GM23338 (cell line): ENCODE results near the gene AFF3. TPM values are rescaled to one million over a fixed set of nuclear protein-coding genes. Genes with fewer than 3 reads are reported as not detected.

ENCODE experiments used
- ATAC-seq: fragments of 200-7000 bp; cut with Tn5 transposase; 3 replicates; pipeline ENCODE4 v1.9.1; 2020
- DNase-seq: peaks from one replicate; pipeline ENCODE4 v3.0.0-alpha.2; 2015; ENCODE audit warnings: low spot score
- H2AFZ ChIP-seq: fragments of 200-600 bp; sonication (generic); 2 replicates; pipeline ENCODE4 v1.8.0; 2016; ENCODE audit warnings: antibody characterized with exemption, mild to moderate bottlenecking, moderate library complexity
- H3F3A ChIP-seq: fragments of 200-600 bp; sonication (generic); replicated peaks from 2 replicates; pipeline ENCODE4 v1.8.0; 2017; ENCODE audit warnings: antibody characterized with exemption, mixed run types, low read depth
- H3K27ac ChIP-seq: fragments of 200-600 bp; sonication (generic); 2 replicates; pipeline ENCODE4 v1.6.1; 2016; ENCODE audit warnings: low read depth
- H3K27me3 ChIP-seq: fragments of 200-600 bp; sonication (generic); 2 replicates; pipeline ENCODE4 v1.8.0; 2016; ENCODE audit warnings: mild to moderate bottlenecking, mixed run types, moderate library complexity; ENCODE audit not compliant: insufficient read depth
- H3K36me3 ChIP-seq: fragments of 200-600 bp; sonication (generic); 2 replicates; pipeline ENCODE4 v1.8.0; 2016; ENCODE audit warnings: mild to moderate bottlenecking; ENCODE audit not compliant: insufficient read depth
- H3K4me1 ChIP-seq: fragments of 200-600 bp; sonication (generic); 2 replicates; pipeline ENCODE4 v1.8.0; 2016; ENCODE audit warnings: mild to moderate bottlenecking, moderate library complexity; ENCODE audit not compliant: insufficient read depth
- H3K4me2 ChIP-seq: fragments of 200-600 bp; sonication (generic); 2 replicates; pipeline ENCODE4 v1.7.1; 2017; ENCODE audit warnings: mixed run types
- H3K4me3 ChIP-seq: fragments of 200-600 bp; sonication (generic); 2 replicates; pipeline ENCODE4 v1.6.1; 2016; ENCODE audit warnings: mixed run types
- H3K79me2 ChIP-seq: fragments of 200-600 bp; sonication (generic); replicated peaks from 2 replicates; pipeline ENCODE4 v1.8.0; 2017; ENCODE audit warnings: mild to moderate bottlenecking; ENCODE audit not compliant: insufficient read depth
- H3K9me2 ChIP-seq: fragments of 200-600 bp; sonication (generic); 2 replicates; pipeline ENCODE4 v1.8.0; 2017; ENCODE audit not compliant: insufficient read depth
- H4K20me1 ChIP-seq: fragments of 200-600 bp; sonication (generic); replicated peaks from 2 replicates; pipeline ENCODE4 v1.8.0; 2017; ENCODE audit warnings: mild to moderate bottlenecking; ENCODE audit not compliant: insufficient read depth
- H3K27ac Mint-ChIP-seq: 2 replicates; pipeline ENCODE4 v1.8.0; 2020; ENCODE audit warnings: inconsistent platforms, mild to moderate bottlenecking, moderate library complexity, mixed read lengths
- H3K27me3 Mint-ChIP-seq: 3 replicates; pipeline ENCODE4 v1.8.0; 2022; ENCODE audit warnings: low read depth, mild to moderate bottlenecking, moderate library complexity, mixed read lengths, inconsistent platforms; ENCODE audit not compliant: insufficient read depth, poor library complexity
- H3K36me3 Mint-ChIP-seq: 3 replicates; pipeline ENCODE4 v1.8.0; 2021; ENCODE audit warnings: low read depth, mild to moderate bottlenecking, inconsistent platforms, moderate library complexity, mixed read lengths
- H3K4me1 Mint-ChIP-seq: 3 replicates; pipeline ENCODE4 v1.8.0; 2020; ENCODE audit warnings: mild to moderate bottlenecking, inconsistent platforms, mixed read lengths
- H3K4me3 Mint-ChIP-seq: 3 replicates; pipeline ENCODE4 v1.8.0; 2021; ENCODE audit warnings: moderate library complexity, mild to moderate bottlenecking, inconsistent platforms, mixed read lengths
- H3K9me3 Mint-ChIP-seq: 3 replicates; pipeline ENCODE4 v1.8.0; 2020; ENCODE audit warnings: moderate library complexity, mild to moderate bottlenecking, inconsistent platforms, mixed read lengths
- CREB1 ChIP-seq: fragments of 250-450 bp; sonication (Bioruptor Pico); IDR thresholded peaks from 2 replicates; pipeline ENCODE4 v1.5.0; 2020; ENCODE audit warnings: low read depth, mild to moderate bottlenecking, moderate library complexity
- CTCF ChIP-seq, 2 experiments: fragments of 200-600 bp in 1 of 2; sonication (generic) in 1 of 2; conservative IDR thresholded peaks; 2 replicates each; pipeline versions ENCODE4 v1.5.1 to v1.6.1; 2016 to 2017; ENCODE audit warnings: antibody characterized with exemption in 2 of 2, low read depth in 2 of 2, mild to moderate bottlenecking in 2 of 2, moderate library complexity in 1 of 2
- EZH2 ChIP-seq: fragments of 200-600 bp; sonication (generic); IDR thresholded peaks from one replicate; pipeline ENCODE4 v1.8.0; 2017; ENCODE audit warnings: antibody characterized with exemption, mild to moderate bottlenecking, low read depth; ENCODE audit not compliant: unreplicated experiment
- EZH2phosphoT487 ChIP-seq: fragments of 200-600 bp; sonication (generic); IDR thresholded peaks from one replicate; pipeline ENCODE4 v1.8.1; 2018; ENCODE audit warnings: antibody characterized with exemption; ENCODE audit not compliant: unreplicated experiment
- JUNB ChIP-seq: IDR thresholded peaks from one replicate; pipeline ENCODE4 v1.6.1; 2016; ENCODE audit warnings: antibody characterized with exemption; ENCODE audit not compliant: unreplicated experiment
- STAT1 ChIP-seq: IDR thresholded peaks from one replicate; pipeline ENCODE4 v1.6.1; 2016; ENCODE audit warnings: antibody characterized with exemption; ENCODE audit not compliant: unreplicated experiment
- polyA plus RNA-seq: library from polyadenylated mRNA; unstranded; fragments of >200 nt; fragmentation: Nextera tagmentation; extraction: Ambion mirVana; gene quantifications from 2 replicates; pipeline ENCODE4 v1.2.1, GENCODE V29; 2016
- total RNA-seq: library from RNA; depleted of rRNA; stranded (reverse); fragments of >200 nt; shearing (Covaris generic); gene quantifications from 2 replicates; pipeline ENCODE4 v1.2.3, GENCODE V29; 2014
- TF ChIP-seq, protein P1 (sequence below): fragments of 250-450 bp; sonication (Bioruptor Pico); IDR thresholded peaks from 2 replicates; pipeline ENCODE4 v1.5.0; 2020; ENCODE audit warnings: mild to moderate bottlenecking, moderate library complexity

AFF3 gene
- total and polyA plus RNA-seq, 2 experiments from 2014 or later, result 0.73 to 1.4 TPM

GRCh38 chr2:99852376-99852934, 289.9 kb downstream of the AFF3 start (continued):
- TF ChIP-seq STAT1, result no peak
- TF ChIP-seq JUNB, result no peak
- TF ChIP-seq CREB1 (CRISPR knock-in tag), result no peak

- no peaks in the 10 kb centered on the region for H3K9me2 ChIP-seq
- H3K36me3 ChIP-seq, result no peaks in the 10 kb centered on the region
- H3K4me1 ChIP-seq, result no peaks in the 10 kb centered on the region
- no peaks in the 10 kb centered on the region for H4K20me1 ChIP-seq
- no peak overlapping the region for H3K4me3 Mint-ChIP-seq
- no peaks in the 10 kb centered on the region for H3K36me3 Mint-ChIP-seq
- H3K27me3 Mint-ChIP-seq, result no peaks in the 10 kb centered on the region
- H3K4me1 Mint-ChIP-seq, result no peaks in the 10 kb centered on the region
- H3K9me3 Mint-ChIP-seq, result no peaks in the 10 kb centered on the region
- no peak overlapping the region for H3K27ac ChIP-seq
- H3K4me3 ChIP-seq, result no peak overlapping the region
- no peak overlapping the region for H2AFZ ChIP-seq
- H3F3A ChIP-seq, result no peaks in the 10 kb centered on the region
- H3K79me2 ChIP-seq, result no peaks in the 10 kb centered on the region
- H3K4me2 ChIP-seq, result no peak overlapping the region
- no peak for ATAC-seq
- DNase-seq, result no peak
- no peak overlapping the region for H3K27ac Mint-ChIP-seq
- H3K27me3 ChIP-seq, result no peaks in the 10 kb centered on the region
- TF ChIP-seq EZH2 (no peak), EZH2phosphoT487 (no peak), CTCF (conservative IDR thresholded peaks at IDR 0.05; ENCODE audit: low read depth in 2 of 2) (no peak)
- TF ChIP-seq, protein P1, sequence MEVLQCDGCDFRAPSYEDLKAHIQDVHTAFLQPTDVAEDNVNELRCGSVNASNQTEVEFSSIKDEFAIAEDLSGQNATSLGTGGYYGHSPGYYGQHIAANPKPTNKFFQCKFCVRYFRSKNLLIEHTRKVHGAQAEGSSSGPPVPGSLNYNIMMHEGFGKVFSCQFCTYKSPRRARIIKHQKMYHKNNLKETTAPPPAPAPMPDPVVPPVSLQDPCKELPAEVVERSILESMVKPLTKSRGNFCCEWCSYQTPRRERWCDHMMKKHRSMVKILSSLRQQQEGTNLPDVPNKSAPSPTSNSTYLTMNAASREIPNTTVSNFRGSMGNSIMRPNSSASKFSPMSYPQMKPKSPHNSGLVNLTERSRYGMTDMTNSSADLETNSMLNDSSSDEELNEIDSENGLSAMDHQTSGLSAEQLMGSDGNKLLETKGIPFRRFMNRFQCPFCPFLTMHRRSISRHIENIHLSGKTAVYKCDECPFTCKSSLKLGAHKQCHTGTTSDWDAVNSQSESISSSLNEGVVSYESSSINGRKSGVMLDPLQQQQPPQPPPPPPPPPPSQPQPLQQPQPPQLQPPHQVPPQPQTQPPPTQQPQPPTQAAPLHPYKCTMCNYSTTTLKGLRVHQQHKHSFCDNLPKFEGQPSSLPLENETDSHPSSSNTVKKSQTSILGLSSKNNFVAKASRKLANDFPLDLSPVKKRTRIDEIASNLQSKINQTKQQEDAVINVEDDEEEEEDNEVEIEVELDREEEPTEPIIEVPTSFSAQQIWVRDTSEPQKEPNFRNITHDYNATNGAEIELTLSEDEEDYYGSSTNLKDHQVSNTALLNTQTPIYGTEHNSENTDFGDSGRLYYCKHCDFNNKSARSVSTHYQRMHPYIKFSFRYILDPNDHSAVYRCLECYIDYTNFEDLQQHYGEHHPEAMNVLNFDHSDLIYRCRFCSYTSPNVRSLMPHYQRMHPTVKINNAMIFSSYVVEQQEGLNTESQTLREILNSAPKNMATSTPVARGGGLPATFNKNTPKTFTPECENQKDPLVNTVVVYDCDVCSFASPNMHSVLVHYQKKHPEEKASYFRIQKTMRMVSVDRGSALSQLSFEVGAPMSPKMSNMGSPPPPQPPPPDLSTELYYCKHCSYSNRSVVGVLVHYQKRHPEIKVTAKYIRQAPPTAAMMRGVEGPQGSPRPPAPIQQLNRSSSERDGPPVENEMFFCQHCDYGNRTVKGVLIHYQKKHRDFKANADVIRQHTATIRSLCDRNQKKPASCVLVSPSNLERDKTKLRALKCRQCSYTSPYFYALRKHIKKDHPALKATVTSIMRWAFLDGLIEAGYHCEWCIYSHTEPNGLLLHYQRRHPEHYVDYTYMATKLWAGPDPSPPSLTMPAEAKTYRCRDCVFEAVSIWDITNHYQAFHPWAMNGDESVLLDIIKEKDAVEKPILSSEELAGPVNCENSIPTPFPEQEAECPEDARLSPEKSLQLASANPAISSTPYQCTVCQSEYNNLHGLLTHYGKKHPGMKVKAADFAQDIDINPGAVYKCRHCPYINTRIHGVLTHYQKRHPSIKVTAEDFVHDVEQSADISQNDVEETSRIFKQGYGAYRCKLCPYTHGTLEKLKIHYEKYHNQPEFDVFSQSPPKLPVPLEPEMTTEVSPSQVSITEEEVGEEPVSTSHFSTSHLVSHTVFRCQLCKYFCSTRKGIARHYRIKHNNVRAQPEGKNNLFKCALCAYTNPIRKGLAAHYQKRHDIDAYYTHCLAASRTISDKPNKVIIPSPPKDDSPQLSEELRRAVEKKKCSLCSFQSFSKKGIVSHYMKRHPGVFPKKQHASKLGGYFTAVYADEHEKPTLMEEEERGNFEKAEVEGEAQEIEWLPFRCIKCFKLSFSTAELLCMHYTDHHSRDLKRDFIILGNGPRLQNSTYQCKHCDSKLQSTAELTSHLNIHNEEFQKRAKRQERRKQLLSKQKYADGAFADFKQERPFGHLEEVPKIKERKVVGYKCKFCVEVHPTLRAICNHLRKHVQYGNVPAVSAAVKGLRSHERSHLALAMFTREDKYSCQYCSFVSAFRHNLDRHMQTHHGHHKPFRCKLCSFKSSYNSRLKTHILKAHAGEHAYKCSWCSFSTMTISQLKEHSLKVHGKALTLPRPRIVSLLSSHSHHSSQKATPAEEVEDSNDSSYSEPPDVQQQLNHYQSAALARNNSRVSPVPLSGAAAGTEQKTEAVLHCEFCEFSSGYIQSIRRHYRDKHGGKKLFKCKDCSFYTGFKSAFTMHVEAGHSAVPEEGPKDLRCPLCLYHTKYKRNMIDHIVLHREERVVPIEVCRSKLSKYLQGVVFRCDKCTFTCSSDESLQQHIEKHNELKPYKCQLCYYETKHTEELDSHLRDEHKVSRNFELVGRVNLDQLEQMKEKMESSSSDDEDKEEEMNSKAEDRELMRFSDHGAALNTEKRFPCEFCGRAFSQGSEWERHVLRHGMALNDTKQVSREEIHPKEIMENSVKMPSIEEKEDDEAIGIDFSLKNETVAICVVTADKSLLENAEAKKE (CRISPR knock-in tag), result no peak
These were observed 290.6 kb downstream of the AFF3 start for GRCh38 chr2:99851811-99852210.
